BE2C (cell line): ENCODE data around the gene MSRB2.

Experiments used
- DNase-seq: peaks from one replicate; pipeline ENCODE4 v3.0.0-alpha.2; 2020
- H3K27me3 ChIP-seq: fragments of 250-450 bp; sonication (Bioruptor Pico); 2 replicates; pipeline ENCODE4 v1.5.1; 2020; ENCODE audit warnings: mild to moderate bottlenecking
- H3K36me3 ChIP-seq: fragments of 250-450 bp; sonication (Bioruptor Pico); 2 replicates; pipeline ENCODE4 v1.5.1; 2020; ENCODE audit warnings: mild to moderate bottlenecking
- H3K4me1 ChIP-seq: fragments of 250-450 bp; sonication (Bioruptor Pico); 2 replicates; pipeline ENCODE4 v1.5.1; 2020
- H3K4me3 ChIP-seq: 2 replicates; pipeline ENCODE4 v1.5.1; 2011; ENCODE audit warnings: low read depth, low read length
- H3K9me3 ChIP-seq: fragments of 250-450 bp; sonication (Bioruptor Pico); 2 replicates; pipeline ENCODE4 v1.5.1; 2020
- TF ChIP-seq, protein P1 (sequence below): IDR thresholded peaks from 2 replicates; pipeline ENCODE4 v1.5.1; 2012; ENCODE audit warnings: mild to moderate bottlenecking, low read depth, low read length

Gene MSRB2

DNA sequence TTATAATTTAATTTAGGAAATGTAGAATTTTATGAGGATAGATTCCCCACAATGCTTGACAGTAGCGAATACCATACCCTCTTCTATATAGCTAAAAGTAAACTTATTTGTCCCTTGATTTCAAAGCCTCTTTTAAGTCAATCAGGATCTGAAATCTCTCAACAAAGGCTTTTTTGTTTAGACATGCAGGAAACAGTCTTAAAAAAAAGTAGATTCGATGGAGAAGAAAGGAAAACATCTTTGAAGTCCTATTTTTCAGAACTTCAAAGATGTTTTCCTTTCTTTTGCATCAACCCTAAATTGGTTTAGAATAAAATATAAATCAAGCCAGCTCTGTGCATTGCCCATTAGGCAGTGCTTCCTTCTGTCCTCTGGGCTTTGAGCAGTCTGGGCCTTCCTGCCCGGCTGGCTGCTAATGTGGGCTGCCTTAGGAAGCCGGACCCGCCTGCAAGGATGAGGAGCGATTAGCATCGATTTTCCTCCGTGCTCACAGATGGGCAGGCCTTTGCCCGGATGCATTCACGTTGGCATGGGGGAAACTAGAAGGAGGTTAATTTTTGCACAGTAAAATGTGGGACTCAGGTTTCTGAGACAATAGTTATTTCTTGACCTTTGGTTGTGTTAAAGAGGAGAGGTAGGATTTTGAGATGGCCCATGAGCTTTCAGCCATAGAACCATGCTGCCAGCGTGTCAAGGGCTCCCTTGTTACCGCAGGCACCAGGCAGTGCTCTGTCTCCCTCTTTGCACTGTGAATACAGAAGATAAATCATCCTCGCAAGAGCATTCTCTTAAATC, 15.5 kb downstream of the MSRB2 start:
- Histone ChIP-seq H3K27me3 (no peaks in the 10 kb centered on the region), H3K4me3 (no peak overlapping the region), H3K9me3 (no peaks in the 10 kb centered on the region), H3K36me3 (no peaks in the 10 kb centered on the region; the same call in 1 of the 2 replicates), H3K4me1 (peaks cover 43% of the 10 kb centered on the region)
- DNase-seq = peak; percentile 71
- TF ChIP-seq, protein P1, sequence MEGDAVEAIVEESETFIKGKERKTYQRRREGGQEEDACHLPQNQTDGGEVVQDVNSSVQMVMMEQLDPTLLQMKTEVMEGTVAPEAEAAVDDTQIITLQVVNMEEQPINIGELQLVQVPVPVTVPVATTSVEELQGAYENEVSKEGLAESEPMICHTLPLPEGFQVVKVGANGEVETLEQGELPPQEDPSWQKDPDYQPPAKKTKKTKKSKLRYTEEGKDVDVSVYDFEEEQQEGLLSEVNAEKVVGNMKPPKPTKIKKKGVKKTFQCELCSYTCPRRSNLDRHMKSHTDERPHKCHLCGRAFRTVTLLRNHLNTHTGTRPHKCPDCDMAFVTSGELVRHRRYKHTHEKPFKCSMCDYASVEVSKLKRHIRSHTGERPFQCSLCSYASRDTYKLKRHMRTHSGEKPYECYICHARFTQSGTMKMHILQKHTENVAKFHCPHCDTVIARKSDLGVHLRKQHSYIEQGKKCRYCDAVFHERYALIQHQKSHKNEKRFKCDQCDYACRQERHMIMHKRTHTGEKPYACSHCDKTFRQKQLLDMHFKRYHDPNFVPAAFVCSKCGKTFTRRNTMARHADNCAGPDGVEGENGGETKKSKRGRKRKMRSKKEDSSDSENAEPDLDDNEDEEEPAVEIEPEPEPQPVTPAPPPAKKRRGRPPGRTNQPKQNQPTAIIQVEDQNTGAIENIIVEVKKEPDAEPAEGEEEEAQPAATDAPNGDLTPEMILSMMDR = no peak

DNA sequence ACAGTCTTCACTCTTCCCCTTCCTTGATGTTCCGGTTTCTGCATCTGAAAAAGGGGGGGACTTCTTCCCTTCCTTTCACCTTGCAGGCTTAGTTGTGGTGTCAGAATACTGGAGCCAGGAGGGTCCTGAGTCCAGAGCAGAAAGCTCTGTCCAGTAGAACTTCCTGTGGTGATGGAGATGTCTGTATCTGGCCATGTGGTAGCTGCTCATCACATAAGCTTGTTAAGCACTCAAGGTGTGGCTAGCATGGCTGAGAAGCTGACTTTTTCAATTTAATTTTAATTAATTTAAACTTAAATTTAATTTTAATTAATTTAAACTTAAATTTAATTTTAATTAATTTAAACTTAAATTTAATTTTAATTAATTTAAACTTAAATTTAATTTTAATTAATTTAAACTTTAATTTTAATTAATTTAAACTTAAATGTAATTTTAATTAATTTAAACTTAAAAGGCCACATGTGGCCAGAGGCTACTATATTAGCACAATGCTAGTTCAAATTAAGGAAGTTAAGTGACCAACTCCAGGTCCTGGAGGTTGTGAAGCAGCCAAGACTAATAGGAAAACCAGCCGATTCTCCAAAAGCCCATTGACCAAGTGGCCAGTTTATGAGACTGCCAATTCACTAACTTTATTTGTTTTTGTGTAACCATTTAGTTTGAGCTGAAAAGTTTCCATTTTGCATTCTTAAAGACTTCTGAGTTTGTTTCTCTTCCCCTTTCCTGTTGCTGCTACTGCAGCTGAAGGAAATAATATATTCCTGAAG, 16.3 kb downstream of the MSRB2 start:
- no peaks in the 10 kb centered on the region; the same call in 1 of the 2 replicates for H3K36me3 ChIP-seq
- no peak for DNase-seq
- TF ChIP-seq, protein P1 = no peak

DNA sequence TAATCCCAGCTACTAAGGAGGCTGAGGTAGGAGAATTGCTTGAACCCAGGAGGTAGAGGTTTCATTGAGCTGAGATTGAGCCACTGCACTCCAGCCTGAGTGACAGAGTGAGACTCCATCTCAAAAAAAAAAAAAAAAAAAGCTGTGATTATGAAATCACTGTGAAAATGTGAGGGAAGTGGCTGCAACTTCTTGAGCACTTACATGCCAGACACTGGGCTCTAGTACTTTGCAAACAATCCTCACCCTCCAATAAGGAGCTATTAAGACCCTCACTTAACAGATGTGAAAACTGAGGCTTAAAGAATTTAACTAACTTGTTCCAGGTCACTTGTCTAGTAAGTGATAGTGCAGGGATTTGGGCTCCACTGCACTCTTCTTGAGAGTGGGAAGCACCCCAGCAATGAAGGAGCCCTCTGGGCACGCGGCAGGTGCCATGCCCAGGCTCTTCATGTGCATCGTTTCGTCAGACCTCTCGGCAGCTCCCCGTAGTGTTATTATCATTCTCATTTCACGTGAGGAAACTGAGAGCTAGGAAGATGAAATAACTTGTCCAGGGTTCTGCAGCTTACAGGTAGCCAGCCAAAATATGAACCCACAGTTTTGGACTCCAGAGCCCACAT, 19.0 kb downstream of the MSRB2 start:
- no peak overlapping the region for H3K4me3 ChIP-seq
- peaks cover 27% of the 10 kb centered on the region for H3K4me1 ChIP-seq
- H3K36me3 ChIP-seq = peaks cover 3% of the 10 kb centered on the region; the same call in 1 of the 2 replicates
- H3K9me3 ChIP-seq = no peaks in the 10 kb centered on the region; the same call in 1 of the 2 replicates
- H3K27me3 ChIP-seq = no peaks in the 10 kb centered on the region
- DNase-seq = no peak
- TF ChIP-seq, protein P1 = no peak

More for the DNA sequence above, 16.3 kb downstream of the MSRB2 start:
- Histone ChIP-seq H3K4me1 (peaks cover 41% of the 10 kb centered on the region), H3K9me3 (no peaks in the 10 kb centered on the region), H3K27me3 (no peaks in the 10 kb centered on the region), H3K4me3 (no peak overlapping the region)

DNA sequence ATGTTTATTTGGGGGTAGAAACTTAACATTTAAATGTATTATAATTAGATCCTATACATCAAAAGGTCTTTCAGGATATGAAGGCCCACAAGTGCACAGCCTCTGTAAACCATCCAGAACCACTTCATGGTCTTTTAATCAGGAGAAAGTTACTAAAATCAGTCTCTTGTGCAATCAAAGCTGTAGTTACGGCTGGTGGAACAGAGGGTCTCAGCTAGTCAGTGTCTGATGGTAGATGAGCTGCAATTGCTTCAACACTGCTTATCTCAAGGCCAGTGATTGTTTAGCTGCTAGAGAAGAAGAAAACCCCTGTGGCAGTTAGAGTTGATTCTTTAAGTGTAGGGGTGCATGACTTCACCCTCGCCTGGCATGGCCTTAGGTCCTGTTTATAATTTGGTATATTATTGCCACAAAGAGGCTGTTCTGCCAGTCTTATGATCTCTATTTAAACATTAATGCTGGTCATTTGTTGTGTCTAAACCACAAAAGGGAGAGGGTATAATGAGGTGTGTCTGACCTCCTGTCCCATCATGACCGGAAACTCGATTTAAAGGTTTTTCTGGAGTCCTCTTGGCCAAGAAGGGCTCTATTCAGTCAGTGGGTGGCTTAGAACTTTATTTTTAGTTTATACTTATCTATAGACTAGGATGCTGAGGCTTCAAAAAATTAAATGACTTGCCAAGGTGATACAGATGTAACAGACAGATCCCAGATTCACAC, 21.3 kb downstream of the MSRB2 start:
- no peak for DNase-seq
- H3K4me1 ChIP-seq = peaks cover 23% of the 10 kb centered on the region
- TF ChIP-seq, protein P1 = no peak
- no peaks in the 10 kb centered on the region for H3K27me3 ChIP-seq
- no peaks in the 10 kb centered on the region; the same call in 1 of the 2 replicates for H3K9me3 ChIP-seq
- H3K4me3 ChIP-seq = no peak overlapping the region
- peaks cover 3% of the 10 kb centered on the region; the same call in 1 of the 2 replicates for H3K36me3 ChIP-seq

DNA sequence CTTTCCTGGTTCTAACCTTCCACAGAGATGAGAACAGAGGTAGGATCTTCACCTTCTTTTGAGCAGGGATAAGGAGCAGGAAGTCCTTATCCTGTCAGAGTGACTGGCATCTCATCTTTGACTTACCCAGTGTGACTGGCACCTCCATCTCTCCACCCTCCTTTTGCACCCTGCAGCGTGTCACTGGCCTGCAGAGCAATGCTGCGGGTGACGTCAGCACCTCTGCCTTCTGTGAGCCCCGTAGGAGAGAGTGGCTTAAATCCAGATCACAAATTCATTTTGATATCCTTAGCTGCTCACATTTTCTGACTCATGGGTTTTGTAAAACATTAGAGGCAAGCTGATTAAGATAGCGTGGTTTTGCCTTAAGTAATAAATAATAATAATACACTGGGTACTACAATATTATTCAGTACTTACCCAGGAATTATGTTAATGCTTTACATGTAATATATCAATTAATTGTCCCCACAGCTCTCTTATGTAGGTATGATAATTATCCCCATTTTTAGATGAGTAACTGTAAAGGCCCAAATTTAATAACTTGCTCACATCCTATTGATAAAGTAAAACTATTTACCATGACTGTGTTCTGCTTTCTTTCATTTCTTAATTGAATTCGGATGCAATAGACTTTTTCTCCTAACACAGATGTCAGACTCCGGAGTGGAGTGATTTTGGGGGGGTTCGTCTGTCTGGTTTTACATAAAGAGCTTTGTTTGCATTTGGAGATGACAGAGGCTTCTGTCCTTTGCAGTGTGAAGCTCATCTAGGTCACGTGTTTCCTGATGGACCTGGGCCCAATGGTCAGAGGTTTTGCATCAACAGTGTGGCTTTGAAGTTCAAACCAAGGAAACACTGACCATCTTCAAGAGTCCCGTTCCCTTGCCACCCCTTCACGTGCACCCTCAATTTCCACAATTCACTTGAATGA, 24.9 kb downstream of the MSRB2 start:
- peaks cover 12% of the 10 kb centered on the region for H3K4me1 ChIP-seq
- TF ChIP-seq, protein P1 = no peak
- no peak overlapping the region for H3K4me3 ChIP-seq
- no peaks in the 10 kb centered on the region for H3K27me3 ChIP-seq
- no peaks in the 10 kb centered on the region; the same call in 1 of the 2 replicates for H3K9me3 ChIP-seq
- H3K36me3 ChIP-seq = 0 out of 2 replicates have a peak, but pooled peaks cover 3% of the 10 kb centered on the region
- DNase-seq = peak; percentile 67
